Measurements from ENCODE around the gene ROCK2. TPM values are rescaled to one million over a fixed set of nuclear protein-coding genes. Genes with fewer than 3 reads are reported as not detected.

The ROCK2 gene
- total and polyA plus RNA-seq, 2 of the 13 experiments (the other 11 are each of a cell fraction or from before 2014, with no cell fraction given), result 38.1 to 119 TPM

GRCh38 chr2:11133238-11133935 is 211.0 kb downstream of the ROCK2 start (continued):
- TF ChIP-seq ZBTB33 (CRISPR knock-in tag; IDR thresholded peaks at IDR 0.05) (no peak), NONO (IDR thresholded peaks at IDR 0.05) (no peak), NONO (CRISPR knock-in tag; conservative IDR thresholded peaks at IDR 0.05) (no peak), ZNF652 (CRISPR knock-in tag; IDR thresholded peaks at IDR 0.05; ENCODE audit: borderline replicate concordance, low read depth) (no peak), HOXD1 (CRISPR knock-in tag; IDR thresholded peaks at IDR 0.05) (no peak), SIN3A (IDR thresholded peaks at IDR 0.05; ENCODE audit: borderline replicate concordance, low read depth, low read length) (no peak), ZSCAN20 (CRISPR knock-in tag; IDR thresholded peaks at IDR 0.05; ENCODE audit: borderline replicate concordance) (no peak), RFX5 (IDR thresholded peaks at IDR 0.05; ENCODE audit: low read depth, low read length) (no peak), PAF1 (CRISPR knock-in tag; IDR thresholded peaks at IDR 0.05) (no peak), ZBTB2 (CRISPR knock-in tag; IDR thresholded peaks at IDR 0.05; ENCODE audit: low read depth) (no peak), MXD1 (CRISPR knock-in tag; IDR thresholded peaks at IDR 0.05) (no peak; the same call in 1 of the 2 replicates), ZNF552 (CRISPR knock-in tag; IDR thresholded peaks at IDR 0.05; ENCODE audit: borderline replicate concordance) (0 out of 2 replicates have a peak, but pooled peaks have one; percentile 10)
- TF ChIP-seq, protein P1, sequence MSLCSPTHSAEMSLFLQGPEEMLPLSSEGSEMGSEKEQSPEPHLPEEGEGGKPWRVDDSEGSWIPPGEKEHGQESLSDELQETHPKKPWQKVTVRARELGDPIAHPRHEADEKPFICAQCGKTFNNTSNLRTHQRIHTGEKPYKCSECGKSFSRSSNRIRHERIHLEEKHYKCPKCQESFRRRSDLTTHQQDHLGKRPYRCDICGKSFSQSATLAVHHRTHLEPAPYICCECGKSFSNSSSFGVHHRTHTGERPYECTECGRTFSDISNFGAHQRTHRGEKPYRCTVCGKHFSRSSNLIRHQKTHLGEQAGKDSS (CRISPR knock-in tag; IDR thresholded peaks at IDR 0.05; ENCODE audit: borderline replicate concordance, low read depth), result no peak
- TF ChIP-seq, protein P2, sequence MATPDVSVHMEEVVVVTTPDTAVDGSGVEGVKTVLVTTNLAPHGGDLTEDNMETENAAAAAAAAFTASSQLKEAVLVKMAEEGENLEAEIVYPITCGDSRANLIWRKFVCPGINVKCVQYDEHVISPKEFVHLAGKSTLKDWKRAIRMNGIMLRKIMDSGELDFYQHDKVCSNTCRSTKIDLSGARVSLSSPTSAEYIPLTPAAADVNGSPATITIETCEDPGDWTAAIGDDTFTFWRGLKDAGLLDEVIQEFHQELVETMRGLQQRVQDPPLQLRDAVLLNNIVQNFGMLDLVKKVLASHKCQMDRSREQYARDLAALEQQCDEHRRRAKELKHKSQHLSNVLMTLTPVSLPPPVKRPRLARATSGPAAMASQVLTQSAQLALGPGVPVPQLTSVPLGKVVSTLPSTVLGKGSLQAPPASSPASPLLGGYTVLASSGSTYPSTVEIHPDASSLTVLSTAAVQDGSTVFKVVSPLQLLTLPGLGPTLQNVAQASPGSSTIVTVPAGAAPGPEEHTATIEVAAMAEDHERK (CRISPR knock-in tag; IDR thresholded peaks at IDR 0.05; ENCODE audit: low read depth), result no peak
- TF ChIP-seq, protein P3, sequence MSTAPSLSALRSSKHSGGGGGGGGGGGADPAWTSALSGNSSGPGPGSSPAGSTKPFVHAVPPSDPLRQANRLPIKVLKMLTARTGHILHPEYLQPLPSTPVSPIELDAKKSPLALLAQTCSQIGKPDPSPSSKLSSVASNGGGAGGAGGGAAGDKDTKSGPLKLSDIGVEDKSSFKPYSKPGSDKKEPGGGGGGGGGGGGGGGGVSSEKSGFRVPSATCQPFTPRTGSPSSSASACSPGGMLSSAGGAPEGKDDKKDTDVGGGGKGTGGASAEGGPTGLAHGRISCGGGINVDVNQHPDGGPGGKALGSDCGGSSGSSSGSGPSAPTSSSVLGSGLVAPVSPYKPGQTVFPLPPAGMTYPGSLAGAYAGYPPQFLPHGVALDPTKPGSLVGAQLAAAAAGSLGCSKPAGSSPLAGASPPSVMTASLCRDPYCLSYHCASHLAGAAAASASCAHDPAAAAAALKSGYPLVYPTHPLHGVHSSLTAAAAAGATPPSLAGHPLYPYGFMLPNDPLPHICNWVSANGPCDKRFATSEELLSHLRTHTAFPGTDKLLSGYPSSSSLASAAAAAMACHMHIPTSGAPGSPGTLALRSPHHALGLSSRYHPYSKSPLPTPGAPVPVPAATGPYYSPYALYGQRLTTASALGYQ (CRISPR knock-in tag; IDR thresholded peaks at IDR 0.05), result no peak
- TF ChIP-seq, protein P4, sequence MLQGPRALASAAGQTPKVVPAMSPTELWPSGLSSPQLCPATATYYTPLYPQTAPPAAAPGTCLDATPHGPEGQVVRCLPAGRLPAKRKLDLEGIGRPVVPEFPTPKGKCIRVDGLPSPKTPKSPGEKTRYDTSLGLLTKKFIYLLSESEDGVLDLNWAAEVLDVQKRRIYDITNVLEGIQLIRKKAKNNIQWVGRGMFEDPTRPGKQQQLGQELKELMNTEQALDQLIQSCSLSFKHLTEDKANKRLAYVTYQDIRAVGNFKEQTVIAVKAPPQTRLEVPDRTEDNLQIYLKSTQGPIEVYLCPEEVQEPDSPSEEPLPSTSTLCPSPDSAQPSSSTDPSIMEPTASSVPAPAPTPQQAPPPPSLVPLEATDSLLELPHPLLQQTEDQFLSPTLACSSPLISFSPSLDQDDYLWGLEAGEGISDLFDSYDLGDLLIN (CRISPR knock-in tag; IDR thresholded peaks at IDR 0.05; ENCODE audit: borderline replicate concordance), result no peak
- TF ChIP-seq, protein P5, sequence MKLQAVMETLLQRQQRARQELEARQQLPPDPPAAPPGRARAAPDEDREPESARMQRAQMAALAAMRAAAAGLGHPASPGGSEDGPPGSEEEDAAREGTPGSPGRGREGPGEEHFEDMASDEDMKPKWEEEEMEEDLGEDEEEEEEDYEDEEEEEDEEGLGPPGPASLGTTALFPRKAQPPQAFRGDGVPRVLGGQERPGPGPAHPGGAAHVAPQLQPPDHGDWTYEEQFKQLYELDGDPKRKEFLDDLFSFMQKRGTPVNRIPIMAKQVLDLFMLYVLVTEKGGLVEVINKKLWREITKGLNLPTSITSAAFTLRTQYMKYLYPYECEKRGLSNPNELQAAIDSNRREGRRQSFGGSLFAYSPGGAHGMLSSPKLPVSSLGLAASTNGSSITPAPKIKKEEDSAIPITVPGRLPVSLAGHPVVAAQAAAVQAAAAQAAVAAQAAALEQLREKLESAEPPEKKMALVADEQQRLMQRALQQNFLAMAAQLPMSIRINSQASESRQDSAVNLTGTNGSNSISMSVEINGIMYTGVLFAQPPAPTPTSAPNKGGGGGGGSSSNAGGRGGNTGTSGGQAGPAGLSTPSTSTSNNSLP (IDR thresholded peaks at IDR 0.05; ENCODE audit: low read depth, low read length), result no peak

All from HepG2 (cell line).